T-helper 17 cell (primary cell): ENCODE data around the gene PRDM11. TPM values are rescaled to one million over a fixed set of nuclear protein-coding genes. Genes with fewer than 3 reads are reported as not detected.
"Not testable (repeated sequence)": the region's sequence is repeated elsewhere in the genome, so short reads cannot be mapped to it uniquely, and the experiment has no call there.

ENCODE experiments used
- ATAC-seq: fragments of 150-1000 bp; cut with Tn5 transposase; 2 replicates; pipeline ENCODE4 v1.10.0; 2021; ENCODE audit warnings: mild to moderate bottlenecking, moderate library complexity
- DNase-seq, 3 donors: peaks; one replicate each; pipeline versions ENCODE4 v3.0.0 to v3.0.0-alpha.2; 2020 to 2021
- H3K9me3 ChIP-seq: one replicate; pipeline ENCODE4 v1.7.0; 2013; ENCODE audit warnings: low read length, mild to moderate bottlenecking; ENCODE audit not compliant: control insufficient read depth, poor library complexity, severe bottlenecking
- H3K27ac Mint-ChIP-seq: one replicate; pipeline ENCODE4 v1.8.0; 2022; ENCODE audit warnings: mild to moderate bottlenecking, moderate library complexity, mixed read lengths
- H3K27me3 Mint-ChIP-seq: one replicate; pipeline ENCODE4 v1.8.0; 2022; ENCODE audit warnings: mixed read lengths
- H3K36me3 Mint-ChIP-seq: one replicate; pipeline ENCODE4 v1.8.0; 2022; ENCODE audit warnings: low read depth, mixed read lengths
- H3K4me1 Mint-ChIP-seq: one replicate; pipeline ENCODE4 v1.8.0; 2022; ENCODE audit warnings: mild to moderate bottlenecking, mixed read lengths
- H3K4me3 Mint-ChIP-seq: one replicate; pipeline ENCODE4 v1.8.0; 2022; ENCODE audit warnings: mild to moderate bottlenecking, moderate library complexity, mixed read lengths
- total RNA-seq, 4 donors: library from RNA in 2 of 4; stranded (reverse) in 2 of 4; gene quantifications; one replicate each; pipeline ENCODE4 v1.2.3 and lab custom pipeline; 2022 to 2026

Gene PRDM11
- total RNA-seq, 2 donors from 2014 or later: 4.6 to 6.5 TPM

- ATAC-seq (no peak), DNase-seq (no peak)
- Mint-ChIP-seq H3K4me3 (no peak overlapping the region), H3K4me1 (peaks cover 15% of the 10 kb centered on the region), H3K27ac (no peak overlapping the region), H3K27me3 (peaks cover 41% of the 10 kb centered on the region), H3K36me3 (no peaks in the 10 kb centered on the region)
- no peaks in the 10 kb centered on the region for H3K9me3 ChIP-seq
Observed at GRCh38 chr11:45107029-45107428, 39.4 kb upstream of the PRDM11 start.

GRCh38 chr11:45108070-45109064 is 38.1 kb upstream of the PRDM11 start:
- Mint-ChIP-seq H3K27ac (no peak overlapping the region), H3K4me3 (no peak overlapping the region), H3K36me3 (peaks cover 3% of the 10 kb centered on the region), H3K4me1 (peaks cover 3% of the 10 kb centered on the region), H3K27me3 (peaks cover 54% of the 10 kb centered on the region)
- DNase-seq (no peak), ATAC-seq (no peak)
- H3K9me3 ChIP-seq: no peaks in the 10 kb centered on the region

- Mint-ChIP-seq H3K27me3 (peaks cover 65% of the 10 kb centered on the region), H3K4me1 (peaks cover 3% of the 10 kb centered on the region), H3K4me3 (no peak overlapping the region), H3K36me3 (peaks cover 4% of the 10 kb centered on the region), H3K27ac (no peak overlapping the region)
- H3K9me3 ChIP-seq: no peaks in the 10 kb centered on the region
- ATAC-seq (no peak), DNase-seq (no peak)
Observed at GRCh38 chr11:45109400-45109799, 37.0 kb upstream of the PRDM11 start.

GRCh38 chr11:45110562-45110961 is 35.9 kb upstream of the PRDM11 start:
- Mint-ChIP-seq H3K36me3 (peaks cover 8% of the 10 kb centered on the region), H3K27ac (no peak overlapping the region), H3K4me3 (no peak overlapping the region), H3K27me3 (peaks cover 76% of the 10 kb centered on the region), H3K4me1 (peaks cover 1% of the 10 kb centered on the region)
- ATAC-seq (peak; percentile 69), DNase-seq (no peak)
- no peaks in the 10 kb centered on the region for H3K9me3 ChIP-seq

GRCh38 chr11:45113807-45114206 is 32.6 kb upstream of the PRDM11 start:
- Mint-ChIP-seq H3K27me3 (peaks cover 85% of the 10 kb centered on the region), H3K36me3 (peaks cover 8% of the 10 kb centered on the region), H3K4me3 (peak overlapping the region; percentile 4), H3K4me1 (no peaks in the 10 kb centered on the region), H3K27ac (no peak overlapping the region)
- ATAC-seq: no peak
- DNase-seq: no peak
- H3K9me3 ChIP-seq: no peaks in the 10 kb centered on the region

DNA sequence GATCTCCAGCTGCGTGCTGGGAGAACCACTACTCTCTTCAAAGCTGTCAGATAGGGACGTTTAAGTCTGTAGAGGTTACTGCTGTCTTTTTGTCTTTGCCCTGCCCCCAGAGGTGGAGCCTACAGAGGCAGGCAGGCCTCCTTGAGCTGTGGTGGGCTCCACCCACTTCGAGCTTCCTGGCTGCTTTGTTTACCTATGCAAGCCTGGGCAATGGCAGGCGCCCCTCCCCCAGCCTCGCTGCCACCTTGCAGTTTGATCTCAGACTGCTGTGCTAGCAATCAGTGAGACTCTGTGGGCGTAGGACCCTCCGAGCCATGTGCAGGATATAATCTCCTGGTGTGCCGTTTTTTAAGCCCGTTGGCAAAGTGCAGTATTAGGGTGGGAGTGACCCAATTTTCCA is 18.6 kb upstream of the PRDM11 start:
- not testable (repeated sequence) for H3K4me3 Mint-ChIP-seq, H3K4me1 Mint-ChIP-seq, H3K9me3 ChIP-seq, H3K27ac Mint-ChIP-seq, DNase-seq, H3K36me3 Mint-ChIP-seq, ATAC-seq
- peaks cover 37% of the 10 kb centered on the region for H3K27me3 Mint-ChIP-seq

DNA sequence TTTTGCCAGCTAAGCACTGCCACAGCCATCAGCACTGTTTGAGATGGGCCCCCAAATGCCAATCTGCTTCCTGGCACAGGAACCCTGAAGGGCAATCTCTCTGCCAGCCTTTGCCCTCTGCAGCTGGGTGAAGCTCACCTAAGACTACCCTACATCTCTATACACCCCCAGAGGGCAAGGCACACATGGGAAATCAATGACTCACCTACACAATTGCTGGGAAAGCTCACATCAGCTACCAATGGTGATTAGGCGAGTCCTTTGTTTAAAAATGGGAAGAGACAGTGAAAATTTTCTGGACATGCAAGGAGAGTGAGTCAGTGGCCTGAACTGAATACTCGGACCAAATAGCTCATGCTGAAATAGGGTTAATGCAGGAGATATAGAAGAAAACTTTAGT is 12.6 kb upstream of the PRDM11 start:
- DNase-seq: no peak
- peaks cover 68% of the 10 kb centered on the region for H3K27me3 Mint-ChIP-seq

DNA sequence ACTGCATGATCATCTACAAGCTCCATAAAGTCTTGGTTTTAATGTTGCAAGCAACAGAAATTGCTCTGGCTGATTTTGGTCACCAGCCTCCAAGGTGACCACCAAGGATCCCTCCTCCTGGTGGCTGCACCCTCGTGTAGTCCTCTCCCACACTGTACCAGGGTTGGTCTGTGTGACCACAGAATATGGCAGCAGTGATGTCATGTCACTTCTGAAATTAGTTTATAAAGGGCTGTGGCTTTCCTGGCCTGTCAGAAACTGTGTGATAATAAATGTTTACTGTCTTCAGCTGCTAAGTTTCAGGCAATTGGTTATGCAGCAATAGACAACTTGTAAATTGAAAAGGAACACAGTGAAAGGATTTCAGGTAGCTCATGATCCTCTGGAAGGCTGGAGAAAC is 5.3 kb upstream of the PRDM11 start:
- Mint-ChIP-seq H3K4me3 (no peak overlapping the region), H3K27ac (no peak overlapping the region), H3K36me3 (peaks cover 3% of the 10 kb centered on the region), H3K27me3 (peaks cover 15% of the 10 kb centered on the region), H3K4me1 (peaks cover 4% of the 10 kb centered on the region)
- no peaks in the 10 kb centered on the region for H3K9me3 ChIP-seq
- DNase-seq (no peak), ATAC-seq (peak; percentile 30)

More for the DNA sequence above, 12.6 kb upstream of the PRDM11 start:
- Mint-ChIP-seq H3K4me1 (no peaks in the 10 kb centered on the region), H3K36me3 (peaks cover 3% of the 10 kb centered on the region), H3K4me3 (no peak overlapping the region), H3K27ac (no peak overlapping the region)
- no peak for ATAC-seq
- no peaks in the 10 kb centered on the region for H3K9me3 ChIP-seq

DNA sequence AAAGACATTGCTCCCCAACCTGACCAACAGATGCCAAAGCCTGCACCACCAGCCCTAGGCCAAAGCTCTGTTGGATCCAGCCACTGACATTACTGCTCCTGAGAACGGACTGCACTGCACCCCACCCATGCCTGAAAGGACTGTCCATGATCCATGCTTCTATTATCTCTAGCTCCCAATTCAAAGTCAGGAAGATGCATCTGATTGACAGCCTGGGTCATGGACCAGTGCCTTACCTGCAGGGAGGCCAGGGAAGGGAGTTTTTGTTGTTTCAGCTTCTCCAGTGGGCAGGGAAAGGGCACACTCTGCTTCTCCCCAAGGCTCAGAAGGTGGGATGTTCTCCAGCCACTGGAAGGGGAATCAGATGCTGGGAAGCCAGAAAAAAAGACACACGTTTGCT is 4.8 kb upstream of the PRDM11 start:
- H3K9me3 ChIP-seq: no peaks in the 10 kb centered on the region
- no peak for DNase-seq
- Mint-ChIP-seq H3K27me3 (peaks cover 12% of the 10 kb centered on the region), H3K4me1 (peaks cover 6% of the 10 kb centered on the region), H3K36me3 (peaks cover 3% of the 10 kb centered on the region), H3K4me3 (no peak overlapping the region), H3K27ac (no peak overlapping the region)
- ATAC-seq: no peak

- H3K4me1 Mint-ChIP-seq: peaks cover 12% of the 10 kb centered on the region
Observed at GRCh38 chr11:45142241-45143055, 4.0 kb upstream of the PRDM11 start.

GRCh38 chr11:45143494-45143893 is 2.9 kb upstream of the PRDM11 start:
- Mint-ChIP-seq H3K4me3 (no peak overlapping the region), H3K4me1 (peaks cover 17% of the 10 kb centered on the region), H3K36me3 (peaks cover 3% of the 10 kb centered on the region), H3K27ac (no peak overlapping the region), H3K27me3 (peaks cover 5% of the 10 kb centered on the region)
- DNase-seq (no peak), ATAC-seq (no peak)
- no peaks in the 10 kb centered on the region for H3K9me3 ChIP-seq

More at GRCh38 chr11:45142241-45143055, 4.0 kb upstream of the PRDM11 start:
- ATAC-seq (no peak), DNase-seq (no peak)
- Mint-ChIP-seq H3K36me3 (peaks cover 3% of the 10 kb centered on the region), H3K27ac (no peak overlapping the region), H3K4me3 (no peak overlapping the region), H3K27me3 (peaks cover 12% of the 10 kb centered on the region)
- no peaks in the 10 kb centered on the region for H3K9me3 ChIP-seq

GRCh38 chr11:45144126-45145082 is 2.0 kb upstream of the PRDM11 start:
- Mint-ChIP-seq H3K27ac (no peak overlapping the region), H3K27me3 (peaks cover 5% of the 10 kb centered on the region), H3K36me3 (peaks cover 3% of the 10 kb centered on the region), H3K4me3 (peak overlapping the region; percentile 21), H3K4me1 (peaks cover 24% of the 10 kb centered on the region)
- ATAC-seq: no peak
- H3K9me3 ChIP-seq: no peaks in the 10 kb centered on the region
- no peak for DNase-seq
